Stimulated activated naive CD4-positive, alpha-beta T cell (primary cell): Measurements from ENCODE around the gene OSBPL7.
A peak's percentile ranks its signal among the peaks of the same experiment; 100 is the strongest.

ENCODE experiments used
- DNase-seq, 6 experiments: peaks; one replicate each; lab custom pipeline; 2025; lab: John Stamatoyannopoulos, UW

The OSBPL7 gene

DNA sequence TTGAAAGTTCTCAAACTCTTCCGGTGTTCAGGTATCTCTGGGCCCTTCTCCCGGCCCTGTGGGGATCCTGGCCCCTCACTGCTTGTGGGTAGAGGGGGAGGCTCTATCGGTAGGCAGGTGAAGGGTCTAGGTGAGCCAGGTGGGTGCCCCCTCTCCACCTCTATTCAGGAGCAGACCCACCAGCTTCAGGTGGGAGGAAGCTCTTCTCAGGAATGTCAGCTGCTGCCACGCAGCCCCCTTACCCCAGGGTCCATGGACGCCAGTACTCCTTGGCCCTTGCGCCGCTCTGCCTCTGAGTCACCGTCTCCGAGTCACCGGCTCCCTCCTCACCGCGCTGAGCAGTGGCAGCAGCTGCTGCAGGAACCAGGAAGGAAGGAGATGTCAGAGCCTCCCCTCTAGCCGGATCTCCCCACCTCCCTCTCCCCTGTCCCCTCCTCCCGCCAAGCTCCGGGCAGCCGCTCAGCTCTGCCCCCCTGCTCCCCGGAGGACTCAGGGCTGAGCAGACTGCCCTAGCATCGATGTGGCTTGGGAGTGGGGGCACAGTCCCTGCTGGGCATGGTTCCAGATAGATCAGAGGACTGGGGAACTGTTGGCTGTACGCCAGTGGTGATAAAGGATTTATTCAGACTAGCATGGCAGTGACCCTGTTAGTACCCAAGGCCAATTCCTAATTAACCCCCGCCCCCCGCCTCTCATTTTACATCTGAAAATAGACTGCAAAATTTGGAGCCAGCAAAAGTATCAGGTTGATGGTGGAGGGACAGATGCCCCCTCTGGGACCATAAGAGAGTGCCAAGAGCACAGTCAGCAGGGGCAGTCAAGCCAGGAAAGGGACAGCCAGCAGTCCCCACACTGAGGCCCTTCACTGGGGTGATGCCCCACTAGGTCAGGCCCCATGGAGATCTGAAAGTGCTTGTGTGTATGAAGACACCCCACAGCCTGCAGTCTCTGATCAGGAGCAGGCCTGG, at the start of gene OSBPL7:
TSS of gene OSBPL7 (minus strand) at position 371 of the 968 bp plus-strand sequence. CDS start 1,516 bp downstream, outside the sequence.
- peak; percentile 35 to 66 (median 54) for DNase-seq

DNA sequence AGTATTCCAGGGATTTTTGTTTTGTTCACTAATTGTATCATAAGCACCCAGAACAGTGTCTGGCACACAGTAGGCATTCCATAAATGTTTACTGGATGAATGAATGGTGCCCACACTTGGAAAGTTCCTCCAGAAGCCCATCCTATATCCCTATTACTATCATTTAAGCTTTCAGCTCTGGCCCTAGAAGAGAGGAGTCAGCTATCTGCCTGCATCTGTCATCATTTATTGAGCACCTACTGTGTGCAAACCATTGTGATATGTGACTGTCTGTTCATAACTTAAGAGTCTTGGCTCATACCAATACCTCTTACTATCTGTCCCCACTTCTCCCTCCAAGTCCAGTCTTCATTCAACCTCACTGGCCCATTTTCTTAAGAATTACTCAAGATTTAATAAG, 49.5 kb upstream of the OSBPL7 start:
- DNase-seq: no peak

DNA sequence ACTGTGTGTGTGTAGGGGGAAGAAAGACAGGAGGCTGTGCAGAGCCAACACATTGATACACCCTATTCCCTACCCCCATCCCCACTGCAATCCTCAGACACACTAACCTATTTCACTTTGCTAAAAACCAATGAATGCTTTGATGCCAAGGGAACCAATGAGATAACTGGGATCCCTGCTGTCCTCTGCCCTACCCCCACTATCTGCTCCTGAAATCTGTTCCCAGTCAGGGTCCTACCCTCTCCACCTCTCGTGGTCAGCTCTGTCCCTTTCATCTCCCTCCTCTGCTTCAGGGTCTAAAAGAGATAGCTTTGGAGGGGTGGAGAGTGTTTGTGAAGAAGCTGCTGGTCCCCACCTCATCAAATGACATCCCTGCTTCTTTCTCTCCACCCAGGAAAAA, 48.5 kb upstream of the OSBPL7 start:
- DNase-seq: no peak

DNA sequence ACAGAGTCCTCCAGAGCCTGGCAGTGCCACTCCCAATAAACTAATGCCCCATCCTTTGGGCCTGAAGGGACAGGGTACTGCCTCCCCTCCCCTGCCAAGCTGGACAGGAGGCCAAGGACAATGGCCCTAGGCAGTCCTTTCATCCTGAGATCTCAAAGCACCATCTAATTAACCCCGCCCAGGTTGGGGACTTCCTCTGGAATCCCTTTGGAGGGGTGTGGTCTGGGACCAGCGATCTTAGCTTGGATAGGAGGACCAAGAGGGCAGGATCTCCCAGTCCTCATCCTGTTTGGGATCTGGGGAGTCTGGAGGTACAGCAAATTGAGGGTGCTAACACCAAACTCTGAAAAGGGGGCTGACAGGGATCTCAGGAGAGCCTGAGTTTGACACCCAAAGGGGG, 47.5 kb upstream of the OSBPL7 start:
- no peak for DNase-seq

GRCh38 chr17:47867813-47868533, 46.4 kb upstream of the OSBPL7 start:
- DNase-seq: no peak

GRCh38 chr17:47866941-47867340, 45.3 kb upstream of the OSBPL7 start:
- no peak for DNase-seq

DNA sequence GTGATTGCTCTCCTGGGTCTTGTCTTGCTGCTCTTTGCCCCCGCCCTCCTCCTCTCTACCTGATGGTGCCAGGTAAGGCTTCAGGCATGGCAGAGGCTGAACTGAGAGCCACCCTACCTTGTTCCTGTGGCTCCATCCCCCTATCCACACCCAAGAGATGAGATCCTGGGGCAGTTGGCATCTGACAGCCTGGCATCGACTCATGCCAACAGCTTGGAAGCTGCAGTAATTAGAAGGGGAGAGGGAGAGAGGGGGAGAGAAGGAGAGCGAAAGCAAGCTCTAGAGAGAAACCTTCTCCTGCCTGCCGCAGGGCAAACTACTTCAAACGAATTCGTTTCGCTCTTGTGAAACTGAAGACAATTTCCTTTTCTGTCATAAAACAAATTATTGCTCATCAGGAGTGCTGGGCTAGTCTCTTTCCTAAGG, 43.2 kb upstream of the OSBPL7 start:
- DNase-seq: peak in 1 of 6 experiments; percentile 6

DNA sequence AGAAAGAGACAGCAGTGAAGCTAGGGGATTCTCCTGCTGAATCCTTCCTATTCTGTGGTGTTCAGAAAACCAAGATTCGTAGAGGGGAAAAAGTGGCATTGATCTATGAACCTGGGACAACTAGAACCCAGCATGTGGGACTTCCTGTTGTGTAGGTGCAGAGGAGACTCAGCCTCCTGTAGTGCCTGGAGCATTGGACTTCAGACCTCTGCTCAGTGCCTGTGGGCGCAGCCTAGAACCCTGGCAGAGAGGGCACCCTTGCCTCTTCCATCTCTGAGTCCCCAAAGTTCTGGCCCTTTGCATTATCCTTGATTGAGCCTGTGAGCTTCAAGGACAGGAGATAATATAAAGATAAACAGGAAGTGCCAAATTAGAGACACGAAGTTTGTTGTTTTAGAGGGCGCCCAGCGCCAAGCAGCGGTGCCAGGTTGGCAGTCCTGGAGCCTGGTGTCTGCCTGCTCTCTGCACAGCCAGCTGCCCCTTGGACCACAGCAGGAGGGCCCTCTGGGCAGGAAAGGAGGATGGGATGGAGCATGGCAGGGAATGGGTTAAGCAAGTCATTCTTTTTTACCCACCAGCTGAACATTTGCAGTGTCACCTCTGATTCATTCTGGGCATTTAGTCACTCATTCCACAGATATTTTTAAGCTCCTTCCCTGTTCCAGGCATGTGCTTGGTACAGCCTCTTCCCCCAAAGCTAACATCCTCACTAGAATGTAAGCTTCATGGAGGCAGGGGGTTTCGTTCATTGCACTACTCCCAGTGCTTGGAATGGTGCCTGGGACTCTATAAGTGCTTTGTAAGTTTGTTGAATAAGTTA, 41.2 kb upstream of the OSBPL7 start:
- no peak for DNase-seq

GRCh38 chr17:47860386-47860785, 38.8 kb upstream of the OSBPL7 start:
- DNase-seq: no peak

DNA sequence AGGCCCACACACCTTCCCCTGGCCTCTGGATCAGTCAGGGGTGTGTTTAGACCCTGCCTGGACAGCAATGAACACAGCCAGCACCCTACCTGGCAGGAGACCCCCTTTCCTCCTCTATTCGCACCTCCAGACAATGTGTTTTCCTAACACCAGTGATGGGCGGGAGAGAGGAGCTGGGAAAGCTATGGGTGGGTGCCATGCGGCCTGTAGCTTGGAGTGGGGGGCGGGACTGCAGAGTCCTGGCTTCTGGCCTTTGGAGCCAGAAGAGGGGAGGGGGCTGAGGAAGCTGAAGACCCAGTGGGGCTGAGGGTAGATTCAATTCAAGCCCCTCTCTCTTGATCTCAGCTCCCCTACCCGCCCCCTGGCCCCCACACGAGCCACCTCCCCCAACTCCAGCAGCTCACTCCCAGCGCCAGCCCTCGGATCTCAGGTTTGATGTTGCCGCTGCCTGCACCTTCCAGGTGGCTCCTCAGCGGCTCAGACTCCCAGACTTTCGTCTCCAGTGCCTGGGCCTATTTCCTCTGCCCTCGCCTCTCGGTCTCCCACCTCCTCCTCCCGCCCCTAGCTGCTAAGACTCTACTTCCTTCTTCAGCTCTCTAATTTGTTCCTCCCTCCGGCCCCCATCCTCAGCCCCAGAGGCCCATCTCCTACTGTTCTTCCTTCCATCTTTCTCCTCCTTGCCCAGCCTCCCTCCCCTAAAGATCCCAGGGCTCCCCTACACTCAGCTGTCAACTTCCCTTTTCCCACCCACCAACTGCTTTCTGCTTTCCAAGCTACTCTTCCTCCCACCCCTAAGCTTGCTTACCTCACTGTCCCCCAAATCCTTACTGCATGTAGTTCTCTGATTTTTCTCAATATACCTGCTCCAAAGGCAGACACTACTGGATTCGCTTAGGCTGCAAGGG, 36.2 kb upstream of the OSBPL7 start:
- no peak for DNase-seq

- no peak for DNase-seq
Observed at GRCh38 chr17:47856830-47857229, 35.2 kb upstream of the OSBPL7 start.

DNA sequence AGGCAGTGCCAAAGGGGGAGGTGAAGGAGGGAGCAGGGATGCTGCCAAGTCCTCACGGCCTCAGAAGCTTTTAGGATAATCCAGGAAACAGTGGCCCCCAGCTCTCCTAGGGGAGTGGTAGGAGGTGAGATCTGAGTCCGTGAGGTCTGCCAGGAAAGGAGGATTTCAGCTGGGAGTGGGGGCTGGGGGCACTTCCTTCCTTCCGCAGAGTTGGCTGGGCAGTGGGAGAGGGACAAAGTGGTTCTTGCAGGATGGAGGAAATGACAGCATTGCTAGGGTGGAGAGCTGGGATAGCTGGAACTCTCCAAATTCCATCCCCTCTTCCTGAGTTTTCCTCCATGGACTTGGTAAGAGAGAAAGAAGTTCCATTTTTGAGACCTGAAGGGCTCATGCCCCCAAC, 34.1 kb upstream of the OSBPL7 start:
- no peak for DNase-seq

DNA sequence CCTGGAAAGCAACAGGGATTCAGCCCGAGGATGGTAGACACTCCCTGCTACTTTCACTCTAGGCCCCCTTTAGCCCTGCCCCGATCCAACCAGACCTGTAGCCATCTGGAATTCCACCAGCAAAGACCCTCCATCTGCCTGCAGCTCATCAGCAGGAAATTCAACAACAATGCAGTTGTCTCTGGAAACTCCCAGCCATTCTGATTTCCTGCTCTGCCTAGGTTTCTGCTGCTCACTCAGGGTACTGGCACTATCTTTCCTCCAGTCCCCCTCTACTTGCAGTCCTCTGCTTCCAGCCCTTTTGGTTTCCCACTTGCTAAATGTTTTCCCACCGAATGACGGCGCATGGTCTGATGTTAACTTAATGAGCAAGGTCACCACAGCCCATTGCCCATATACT, 32.0 kb upstream of the OSBPL7 start:
- DNase-seq: no peak

DNA sequence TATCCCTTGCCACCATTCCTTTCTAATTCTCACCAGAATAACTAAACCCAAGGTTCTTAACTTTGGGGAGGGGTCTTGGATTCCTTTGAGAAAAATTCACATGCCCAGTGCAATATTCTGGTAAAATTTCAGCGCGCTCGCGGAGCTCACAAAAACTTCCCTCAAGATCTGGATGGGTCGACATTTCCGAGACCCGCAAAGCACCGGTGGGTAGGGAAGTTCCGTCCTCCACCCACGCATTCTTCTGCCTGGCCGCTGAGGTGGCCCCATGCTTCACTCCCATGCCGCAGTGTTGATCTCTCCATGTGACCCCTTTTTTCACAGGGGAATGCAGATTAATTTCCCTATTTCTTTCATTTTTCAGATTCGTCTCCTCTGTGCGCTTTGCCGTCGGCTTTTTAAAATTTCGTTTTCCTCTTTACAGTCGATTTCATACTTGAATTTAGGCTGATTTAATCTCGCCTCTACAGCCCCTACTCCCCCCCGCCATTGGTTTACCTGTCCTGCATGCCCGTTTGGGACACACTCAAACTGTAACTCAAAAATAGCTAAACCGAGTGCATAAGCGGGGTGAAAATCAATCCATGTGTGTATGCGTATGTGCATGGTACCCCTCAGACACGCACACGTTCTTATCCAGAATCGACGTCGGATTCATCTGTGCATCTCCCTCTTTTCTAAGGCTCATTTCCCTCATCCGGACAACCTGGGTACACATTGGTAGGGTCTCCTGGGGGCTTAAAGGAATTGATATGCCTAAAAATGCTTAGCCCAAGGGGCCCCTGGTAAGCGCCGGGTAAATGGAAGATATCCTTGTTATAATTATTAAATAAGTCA, 30.7 kb upstream of the OSBPL7 start:
- DNase-seq: no peak

DNA sequence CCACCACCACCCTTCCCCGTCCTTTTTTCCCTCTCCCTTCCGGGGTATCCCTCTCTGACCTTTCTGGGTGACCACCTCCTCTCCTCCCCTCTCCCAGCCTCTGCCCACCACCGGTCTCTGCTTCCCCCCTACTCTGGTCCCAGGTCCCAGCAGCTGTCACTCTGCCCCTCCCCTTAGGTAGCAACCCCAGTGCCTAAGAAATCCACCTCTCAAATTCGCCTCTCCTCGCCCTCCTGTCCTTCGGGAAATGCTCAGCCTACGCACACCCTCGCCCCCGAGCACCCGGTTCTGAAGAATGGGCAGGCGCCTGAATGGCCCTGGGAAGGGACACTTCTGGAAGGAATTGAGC, 30.1 kb upstream of the OSBPL7 start:
- no peak for DNase-seq

DNA sequence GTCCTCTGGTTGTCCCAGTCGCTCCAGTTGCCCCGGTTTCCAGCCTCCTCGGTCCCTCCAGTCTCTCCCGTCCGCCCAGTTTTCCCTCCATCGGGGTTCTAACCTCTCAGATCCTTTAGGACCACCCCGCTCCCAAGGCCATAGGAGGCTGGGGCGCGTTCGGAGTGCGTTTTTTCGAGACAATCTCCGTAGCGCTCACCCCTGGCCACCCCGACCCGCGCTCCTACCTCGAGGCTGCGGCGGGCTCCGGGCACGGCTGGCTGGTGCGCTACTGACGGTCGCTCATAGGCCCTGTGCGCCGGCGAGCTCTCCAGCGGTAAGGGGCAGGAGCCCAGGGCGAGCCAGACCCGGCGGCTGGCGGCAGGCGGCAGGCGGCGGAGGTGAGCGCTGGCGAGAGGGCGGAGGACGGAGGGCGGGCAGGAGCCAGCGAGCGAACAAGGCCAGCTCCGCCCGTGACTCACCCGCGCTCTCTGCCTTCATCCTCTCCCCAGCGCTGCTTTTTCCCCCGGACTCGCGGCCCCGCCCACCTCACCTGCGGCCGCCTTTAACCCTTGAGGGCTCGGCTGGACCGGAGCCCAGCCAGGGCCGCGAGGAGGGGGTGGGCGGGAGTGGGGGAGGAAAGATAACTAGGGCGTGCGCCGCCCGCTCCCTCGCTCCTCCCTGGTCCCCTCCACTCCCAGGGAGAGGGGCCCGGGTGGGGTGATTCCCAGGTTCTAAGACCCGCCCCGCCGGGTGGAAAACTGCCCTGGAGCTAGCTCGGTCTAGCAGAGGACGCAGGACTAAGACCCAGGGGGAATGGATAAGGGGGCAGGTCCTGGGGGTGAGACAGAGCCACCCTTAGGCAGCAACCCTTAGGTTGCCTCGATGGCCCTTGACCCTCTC, 29.3 kb upstream of the OSBPL7 start, which contains the start of gene SP6:
TSS of gene SP6 (minus strand) at position 472 of the 882 bp plus-strand sequence. CDS start 2,734 bp downstream, outside the sequence.
- peak in 5 of 6 experiments; percentile 27 to 36 (median 34) for DNase-seq

- no peak for DNase-seq
Observed at GRCh38 chr17:47850373-47850691, 28.7 kb upstream of the OSBPL7 start.

DNA sequence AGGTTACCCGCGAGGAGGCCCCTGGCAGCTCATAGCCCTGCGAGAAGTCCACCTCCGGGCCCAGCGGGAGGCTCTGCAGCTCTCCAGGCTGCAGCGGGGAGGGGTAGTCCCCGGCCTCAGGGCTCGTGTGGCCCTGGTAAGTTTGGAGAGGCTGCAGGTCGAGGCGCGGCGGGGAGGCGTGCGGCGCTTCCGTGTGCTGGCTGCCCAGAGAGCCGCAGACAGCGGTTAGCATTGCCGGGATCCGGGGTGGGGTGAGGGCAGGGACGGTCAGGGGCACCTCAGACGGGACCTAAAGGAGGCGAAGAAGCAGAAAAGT, 26.6 kb upstream of the OSBPL7 start:
- no peak for DNase-seq
